HFFc6 (cell line): ENCODE measurements around the gene HDGFL3. TPM values are rescaled to one million over a fixed set of nuclear protein-coding genes. Genes with fewer than 3 reads are reported as not detected.

Experiments
- DNase-seq: peaks from one replicate; pipeline ENCODE4 v3.0.0-alpha.2; 2018
- H3K27ac Mint-ChIP-seq: 2 replicates; pipeline ENCODE4 v1.8.0; 2020; ENCODE audit warnings: mild to moderate bottlenecking, mixed read lengths
- H3K27me3 Mint-ChIP-seq: 2 replicates; pipeline ENCODE4 v1.8.0; 2021; ENCODE audit warnings: mild to moderate bottlenecking, moderate library complexity, mixed read lengths; ENCODE audit not compliant: insufficient read depth
- H3K36me3 Mint-ChIP-seq: 2 replicates; pipeline ENCODE4 v1.8.0; 2021; ENCODE audit warnings: low read depth, mixed read lengths
- H3K4me1 Mint-ChIP-seq: 2 replicates; pipeline ENCODE4 v1.8.0; 2020; ENCODE audit warnings: low read depth, mixed read lengths
- H3K4me3 Mint-ChIP-seq: 2 replicates; pipeline ENCODE4 v1.8.0; 2020; ENCODE audit warnings: mild to moderate bottlenecking, moderate library complexity, mixed read lengths
- H3K9me3 Mint-ChIP-seq: 2 replicates; pipeline ENCODE4 v1.8.0; 2020; ENCODE audit warnings: mild to moderate bottlenecking, mixed read lengths
- total RNA-seq, 6 experiments: library from RNA; stranded (reverse); fragmentation: NEBNext Ultra II Directional; extraction: Animal tissue kit (Norgen Biotek cat#: 25700); gene quantifications; 2 replicates in 1 of 6; 3 replicates in 5 of 6; pipeline ENCODE4 v1.2.3, GENCODE V29; 2021
- TF ChIP-seq, protein P1 (sequence below): fragments of 200-600 bp; sonication (generic); IDR thresholded peaks from 2 replicates; pipeline ENCODE4 v1.5.0; 2021; ENCODE audit warnings: antibody characterized with exemption, mild to moderate bottlenecking

HDGFL3 gene
- total RNA-seq, 6 experiments from 2014 or later = 40.3 to 64.6 (median 59.2) TPM

DNA sequence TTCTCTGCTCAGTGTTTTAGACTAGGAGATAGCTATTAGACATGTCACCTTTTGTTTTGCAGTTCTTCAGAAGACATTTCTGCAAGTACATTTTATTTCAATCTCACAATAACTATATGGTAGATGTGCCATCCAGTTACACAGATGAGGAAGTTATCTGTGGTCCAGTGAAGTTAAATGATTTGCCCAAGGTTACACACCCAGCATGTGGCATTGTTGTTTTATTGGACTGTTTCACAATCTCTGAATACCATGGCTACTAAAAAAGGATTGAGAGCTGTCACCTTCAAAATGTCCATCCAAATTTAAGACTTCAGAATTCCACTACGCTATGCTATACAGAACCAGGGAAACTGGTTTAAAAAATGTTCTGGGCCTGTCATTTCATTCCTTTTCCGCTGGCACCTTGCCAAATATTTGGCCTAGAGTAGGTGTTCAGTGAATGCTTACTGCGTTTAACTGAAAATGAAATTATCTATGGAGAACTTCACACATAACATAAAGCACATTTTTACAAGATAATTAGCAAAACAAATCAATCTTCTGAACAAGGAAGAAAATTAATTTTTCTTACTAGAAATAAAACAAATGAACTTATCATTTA, 80.0 kb downstream of the HDGFL3 start:
- DNase-seq = no peak
- Mint-ChIP-seq H3K4me1 (no peaks in the 10 kb centered on the region), H3K36me3 (no peaks in the 10 kb centered on the region), H3K9me3 (no peaks in the 10 kb centered on the region), H3K4me3 (no peak overlapping the region), H3K27me3 (no peaks in the 10 kb centered on the region), H3K27ac (no peak overlapping the region)
- TF ChIP-seq, protein P1, sequence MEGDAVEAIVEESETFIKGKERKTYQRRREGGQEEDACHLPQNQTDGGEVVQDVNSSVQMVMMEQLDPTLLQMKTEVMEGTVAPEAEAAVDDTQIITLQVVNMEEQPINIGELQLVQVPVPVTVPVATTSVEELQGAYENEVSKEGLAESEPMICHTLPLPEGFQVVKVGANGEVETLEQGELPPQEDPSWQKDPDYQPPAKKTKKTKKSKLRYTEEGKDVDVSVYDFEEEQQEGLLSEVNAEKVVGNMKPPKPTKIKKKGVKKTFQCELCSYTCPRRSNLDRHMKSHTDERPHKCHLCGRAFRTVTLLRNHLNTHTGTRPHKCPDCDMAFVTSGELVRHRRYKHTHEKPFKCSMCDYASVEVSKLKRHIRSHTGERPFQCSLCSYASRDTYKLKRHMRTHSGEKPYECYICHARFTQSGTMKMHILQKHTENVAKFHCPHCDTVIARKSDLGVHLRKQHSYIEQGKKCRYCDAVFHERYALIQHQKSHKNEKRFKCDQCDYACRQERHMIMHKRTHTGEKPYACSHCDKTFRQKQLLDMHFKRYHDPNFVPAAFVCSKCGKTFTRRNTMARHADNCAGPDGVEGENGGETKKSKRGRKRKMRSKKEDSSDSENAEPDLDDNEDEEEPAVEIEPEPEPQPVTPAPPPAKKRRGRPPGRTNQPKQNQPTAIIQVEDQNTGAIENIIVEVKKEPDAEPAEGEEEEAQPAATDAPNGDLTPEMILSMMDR = no peak

DNA sequence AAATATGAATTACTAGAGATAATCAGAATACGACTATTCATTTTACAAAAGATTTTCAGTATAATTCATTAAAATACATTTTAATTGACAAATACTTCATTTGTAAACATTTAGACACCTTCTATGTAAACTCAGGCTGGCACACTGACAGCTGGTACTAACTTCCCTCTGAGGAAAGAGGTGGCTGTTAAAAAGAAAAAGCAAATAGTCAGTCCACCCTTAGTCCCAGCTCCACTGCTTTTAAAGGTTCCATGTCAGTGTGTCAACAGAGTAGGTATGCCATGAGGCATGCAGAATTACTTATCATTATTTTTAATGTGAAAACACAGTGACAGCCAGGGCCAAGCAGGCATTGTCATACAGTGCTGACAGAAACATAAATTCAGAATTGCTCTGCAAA, 84.1 kb downstream of the HDGFL3 start:
- H3K36me3 Mint-ChIP-seq = no peaks in the 10 kb centered on the region
- TF ChIP-seq, protein P1 = no peak
- DNase-seq = no peak
- H3K4me1 Mint-ChIP-seq = no peaks in the 10 kb centered on the region
- no peak overlapping the region for H3K27ac Mint-ChIP-seq
- no peak overlapping the region for H3K4me3 Mint-ChIP-seq
- no peaks in the 10 kb centered on the region for H3K27me3 Mint-ChIP-seq
- H3K9me3 Mint-ChIP-seq = no peaks in the 10 kb centered on the region

DNA sequence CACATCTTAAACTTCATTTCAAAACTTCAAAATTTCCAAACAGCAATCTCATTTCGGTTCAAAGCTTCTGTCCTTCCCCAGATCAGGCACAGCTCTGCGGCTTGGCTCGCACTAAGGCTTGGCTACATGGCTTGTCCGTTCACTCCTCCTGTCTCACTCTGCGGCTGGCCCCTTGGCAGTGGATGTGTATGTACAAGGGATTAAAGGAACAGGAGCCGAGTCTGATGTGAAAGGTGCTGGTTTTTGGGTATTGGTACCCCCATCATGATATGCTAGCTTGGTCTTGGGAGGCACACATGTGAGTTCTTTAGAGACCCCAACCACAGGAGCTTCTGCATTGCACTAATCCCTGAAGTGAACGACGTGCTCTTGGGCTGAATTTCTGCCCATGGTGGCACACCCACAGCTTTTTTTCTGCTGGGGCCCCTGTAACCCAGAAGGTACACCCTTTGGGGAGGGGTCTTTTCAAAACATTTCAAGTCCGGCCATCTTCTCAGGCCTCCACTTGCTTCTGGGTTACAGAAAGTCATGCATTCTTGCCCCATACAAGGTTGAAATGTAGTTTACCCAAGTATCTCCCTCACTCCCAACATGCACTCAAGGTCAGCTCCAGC, 87.5 kb downstream of the HDGFL3 start:
- Mint-ChIP-seq H3K4me1 (no peaks in the 10 kb centered on the region), H3K36me3 (no peaks in the 10 kb centered on the region), H3K27ac (no peak overlapping the region), H3K4me3 (no peak overlapping the region), H3K27me3 (0 out of 2 replicates have a peak, but pooled peaks cover 1% of the 10 kb centered on the region), H3K9me3 (no peaks in the 10 kb centered on the region)
- TF ChIP-seq, protein P1 = no peak
- DNase-seq = no peak

DNA sequence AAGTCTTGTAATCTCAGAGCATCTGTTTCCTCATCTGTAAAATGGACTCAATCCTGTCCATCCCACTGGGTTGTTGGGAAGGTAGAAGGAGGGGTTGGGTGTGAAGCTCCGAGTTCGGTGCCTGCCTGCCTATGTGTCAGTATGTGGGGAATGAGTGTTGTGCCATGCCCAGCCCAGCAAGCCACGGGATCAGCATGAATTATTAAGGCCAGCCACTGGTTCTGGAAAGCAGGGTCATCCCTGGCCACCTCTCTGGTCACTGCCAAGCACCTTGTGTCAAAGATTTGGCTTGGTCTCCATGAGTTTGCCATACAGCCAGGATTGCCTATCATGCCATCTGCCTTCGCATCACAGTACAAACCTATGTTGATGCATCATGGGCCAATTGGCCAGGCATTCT, 88.7 kb downstream of the HDGFL3 start:
- no peak for DNase-seq
- TF ChIP-seq, protein P1 = no peak
- no peaks in the 10 kb centered on the region for H3K4me1 Mint-ChIP-seq
- no peak overlapping the region for H3K27ac Mint-ChIP-seq
- 0 out of 2 replicates have a peak, but pooled peaks cover 1% of the 10 kb centered on the region for H3K27me3 Mint-ChIP-seq
- H3K9me3 Mint-ChIP-seq = no peaks in the 10 kb centered on the region
- H3K36me3 Mint-ChIP-seq = no peaks in the 10 kb centered on the region
- H3K4me3 Mint-ChIP-seq = no peak overlapping the region

DNA sequence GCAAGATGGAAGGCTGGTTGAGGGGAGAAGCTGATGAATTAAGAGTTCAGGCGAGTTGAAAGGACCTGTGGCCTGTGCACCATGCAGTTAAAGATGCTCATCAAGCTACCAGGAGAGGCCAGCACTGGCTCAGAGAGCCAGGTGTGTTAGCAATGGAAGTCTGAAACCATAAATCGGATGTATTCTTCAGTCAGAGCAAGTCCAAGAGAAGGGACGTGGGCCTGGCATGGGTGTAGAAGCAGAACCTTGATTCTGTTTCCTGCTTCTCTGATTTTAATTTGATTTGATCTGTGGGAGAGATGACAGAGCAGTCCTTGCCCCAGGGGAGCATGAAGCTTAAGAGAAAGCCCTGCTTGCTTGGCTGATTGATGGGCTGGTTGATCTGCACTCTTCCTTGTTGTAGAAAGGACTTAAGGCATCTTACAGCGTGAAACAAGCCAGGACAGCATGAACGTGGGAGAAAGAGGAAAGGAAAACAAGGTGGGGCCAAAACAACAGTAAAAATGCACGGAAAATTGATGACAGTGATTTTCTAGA, 89.3 kb downstream of the HDGFL3 start:
- no peak for DNase-seq
- Mint-ChIP-seq H3K9me3 (no peaks in the 10 kb centered on the region), H3K36me3 (no peaks in the 10 kb centered on the region), H3K27me3 (0 out of 2 replicates have a peak, but pooled peaks cover 1% of the 10 kb centered on the region), H3K4me1 (peaks cover 2% of the 10 kb centered on the region; the same call in 1 of the 2 replicates), H3K4me3 (no peak overlapping the region), H3K27ac (no peak overlapping the region)
- TF ChIP-seq, protein P1 = no peak
